IPS-18a (cell line): ENCODE measurements around the gene NABP1.

ENCODE experiments used
- H3K27ac ChIP-seq: one replicate; pipeline ENCODE4 v1.5.1; 2013; ENCODE audit warnings: low read length
- H3K27me3 ChIP-seq: one replicate; pipeline ENCODE4 v1.6.1; 2013; ENCODE audit warnings: mild to moderate bottlenecking, low read length; ENCODE audit not compliant: control insufficient read depth, insufficient read depth
- H3K36me3 ChIP-seq: one replicate; pipeline ENCODE4 v1.6.1; 2013; ENCODE audit warnings: low read depth, low read length; ENCODE audit not compliant: control insufficient read depth
- H3K4me1 ChIP-seq: one replicate; pipeline ENCODE4 v1.6.1; 2013; ENCODE audit warnings: low read depth, low read length; ENCODE audit not compliant: control insufficient read depth
- H3K4me3 ChIP-seq: one replicate; pipeline ENCODE4 v1.5.1; 2013; ENCODE audit warnings: low read length
- H3K9ac ChIP-seq: one replicate; pipeline ENCODE4 v1.6.1; 2013; ENCODE audit warnings: mild to moderate bottlenecking, low read length, moderate library complexity
- H3K9me3 ChIP-seq: one replicate; pipeline ENCODE4 v1.6.1; 2013; ENCODE audit warnings: low read depth, low read length; ENCODE audit not compliant: control insufficient read depth

NABP1 gene

GRCh38 chr2:191701029-191701428, 23.1 kb downstream of the NABP1 start:
- Histone ChIP-seq H3K27ac (no peak overlapping the region), H3K9me3 (no peaks in the 10 kb centered on the region), H3K4me3 (no peak overlapping the region), H3K4me1 (no peaks in the 10 kb centered on the region), H3K9ac (no peak overlapping the region), H3K27me3 (no peaks in the 10 kb centered on the region), H3K36me3 (no peaks in the 10 kb centered on the region)

- Histone ChIP-seq H3K36me3 (no peaks in the 10 kb centered on the region), H3K27me3 (no peaks in the 10 kb centered on the region), H3K4me3 (no peak overlapping the region), H3K27ac (no peak overlapping the region), H3K9ac (no peak overlapping the region), H3K4me1 (no peaks in the 10 kb centered on the region), H3K9me3 (no peaks in the 10 kb centered on the region)
These were observed 23.8 kb downstream of the NABP1 start for GRCh38 chr2:191701696-191702095.

- Histone ChIP-seq H3K27ac (no peak overlapping the region), H3K4me3 (no peak overlapping the region), H3K4me1 (no peaks in the 10 kb centered on the region), H3K27me3 (no peaks in the 10 kb centered on the region), H3K9me3 (no peaks in the 10 kb centered on the region), H3K9ac (no peak overlapping the region), H3K36me3 (no peaks in the 10 kb centered on the region)
These were observed 25.3 kb downstream of the NABP1 start for GRCh38 chr2:191703079-191703725.

GRCh38 chr2:191705084-191705483, 27.1 kb downstream of the NABP1 start:
- Histone ChIP-seq H3K4me1 (no peaks in the 10 kb centered on the region), H3K9me3 (no peaks in the 10 kb centered on the region), H3K4me3 (no peak overlapping the region), H3K9ac (no peak overlapping the region), H3K27ac (no peak overlapping the region), H3K36me3 (no peaks in the 10 kb centered on the region), H3K27me3 (no peaks in the 10 kb centered on the region)

GRCh38 chr2:191705701-191706100, 27.8 kb downstream of the NABP1 start:
- Histone ChIP-seq H3K4me3 (no peak overlapping the region), H3K27ac (no peak overlapping the region), H3K9ac (no peak overlapping the region)

GRCh38 chr2:191706791-191707190, 28.9 kb downstream of the NABP1 start:
- H3K9me3 ChIP-seq, result no peaks in the 10 kb centered on the region
- no peaks in the 10 kb centered on the region for H3K4me1 ChIP-seq
- no peaks in the 10 kb centered on the region for H3K36me3 ChIP-seq
- no peak overlapping the region for H3K9ac ChIP-seq
- no peaks in the 10 kb centered on the region for H3K27me3 ChIP-seq
- H3K4me3 ChIP-seq, result no peak overlapping the region
- no peak overlapping the region for H3K27ac ChIP-seq

More at GRCh38 chr2:191705701-191706100, 27.8 kb downstream of the NABP1 start:
- Histone ChIP-seq H3K27me3 (no peaks in the 10 kb centered on the region), H3K4me1 (no peaks in the 10 kb centered on the region), H3K36me3 (no peaks in the 10 kb centered on the region), H3K9me3 (no peaks in the 10 kb centered on the region)

GRCh38 chr2:191707542-191707941, 29.6 kb downstream of the NABP1 start:
- Histone ChIP-seq H3K9ac (no peak overlapping the region), H3K4me3 (no peak overlapping the region), H3K27ac (no peak overlapping the region), H3K9me3 (no peaks in the 10 kb centered on the region), H3K36me3 (no peaks in the 10 kb centered on the region), H3K4me1 (no peaks in the 10 kb centered on the region), H3K27me3 (no peaks in the 10 kb centered on the region)

GRCh38 chr2:191710411-191710900, 32.5 kb downstream of the NABP1 start:
- no peak overlapping the region for H3K9ac ChIP-seq
- H3K9me3 ChIP-seq, result no peaks in the 10 kb centered on the region
- no peaks in the 10 kb centered on the region for H3K4me1 ChIP-seq
- no peak overlapping the region for H3K4me3 ChIP-seq
- no peak overlapping the region for H3K27ac ChIP-seq
- no peaks in the 10 kb centered on the region for H3K27me3 ChIP-seq
- no peaks in the 10 kb centered on the region for H3K36me3 ChIP-seq

GRCh38 chr2:191711621-191712020, 33.7 kb downstream of the NABP1 start:
- H3K9ac ChIP-seq, result no peak overlapping the region
- H3K36me3 ChIP-seq, result no peaks in the 10 kb centered on the region
- no peak overlapping the region for H3K4me3 ChIP-seq
- no peak overlapping the region for H3K27ac ChIP-seq
- H3K9me3 ChIP-seq, result no peaks in the 10 kb centered on the region
- H3K27me3 ChIP-seq, result no peaks in the 10 kb centered on the region
- no peaks in the 10 kb centered on the region for H3K4me1 ChIP-seq

GRCh38 chr2:191713837-191714236, 35.9 kb downstream of the NABP1 start:
- H3K4me3 ChIP-seq, result no peak overlapping the region
- H3K36me3 ChIP-seq, result no peaks in the 10 kb centered on the region
- H3K9me3 ChIP-seq, result no peaks in the 10 kb centered on the region
- H3K27ac ChIP-seq, result no peak overlapping the region
- H3K27me3 ChIP-seq, result no peaks in the 10 kb centered on the region
- H3K4me1 ChIP-seq, result no peaks in the 10 kb centered on the region
- H3K9ac ChIP-seq, result no peak overlapping the region

GRCh38 chr2:191714925-191715324, 37.0 kb downstream of the NABP1 start:
- Histone ChIP-seq H3K27me3 (no peaks in the 10 kb centered on the region), H3K4me1 (no peaks in the 10 kb centered on the region), H3K9me3 (no peaks in the 10 kb centered on the region), H3K27ac (no peak overlapping the region), H3K4me3 (no peak overlapping the region), H3K9ac (no peak overlapping the region), H3K36me3 (no peaks in the 10 kb centered on the region)

- H3K27ac ChIP-seq, result no peak overlapping the region
- no peaks in the 10 kb centered on the region for H3K27me3 ChIP-seq
- no peaks in the 10 kb centered on the region for H3K36me3 ChIP-seq
- no peak overlapping the region for H3K9ac ChIP-seq
- H3K4me1 ChIP-seq, result no peaks in the 10 kb centered on the region
- no peak overlapping the region for H3K4me3 ChIP-seq
- H3K9me3 ChIP-seq, result no peaks in the 10 kb centered on the region
These were observed 37.5 kb downstream of the NABP1 start for GRCh38 chr2:191715471-191715870.
